NT2/D1 (cell line): Measurements from ENCODE around the gene DYRK1A.
"Not testable (repeated sequence)": the region's sequence is repeated elsewhere in the genome, so short reads cannot be mapped to it uniquely, and the experiment has no call there.

Experiments
- DNase-seq: peaks from one replicate; pipeline ENCODE4 v3.0.0-alpha.2; 2011; ENCODE audit warnings: low read depth, low spot score
- H3K27me3 ChIP-seq: 2 replicates; pipeline ENCODE4 v1.6.0; 2011; ENCODE audit warnings: mild to moderate bottlenecking; ENCODE audit not compliant: insufficient read length, insufficient read depth
- H3K36me3 ChIP-seq: 2 replicates; pipeline ENCODE4 v1.6.1; 2011; ENCODE audit warnings: mild to moderate bottlenecking, low read length, mixed read lengths; ENCODE audit not compliant: insufficient read depth, insufficient read length
- H3K4me1 ChIP-seq: 2 replicates; pipeline ENCODE4 v1.5.1; 2011; ENCODE audit not compliant: insufficient read depth, insufficient read length
- H3K4me3 ChIP-seq: 2 replicates; pipeline ENCODE4 v1.5.1; 2011; ENCODE audit warnings: low read depth; ENCODE audit not compliant: insufficient read length
- H3K9ac ChIP-seq: 2 replicates; pipeline ENCODE4 v1.6.0; 2011; ENCODE audit warnings: low read depth; ENCODE audit not compliant: insufficient read length
- H3K9me3 ChIP-seq: 2 replicates; pipeline ENCODE4 v1.5.1; 2011; ENCODE audit warnings: mild to moderate bottlenecking, low read length; ENCODE audit not compliant: insufficient read depth
- SUZ12 ChIP-seq: IDR thresholded peaks from 2 replicates; pipeline ENCODE4 v1.6.1; 2011; ENCODE audit not compliant: insufficient read length, insufficient read depth; ENCODE audit errors: extremely low read depth
- YY1 ChIP-seq: IDR thresholded peaks from 2 replicates; pipeline ENCODE4 v1.6.1; 2011; ENCODE audit not compliant: insufficient read length, insufficient read depth
- ZNF274 ChIP-seq: IDR thresholded peaks from 2 replicates; pipeline ENCODE4 v1.6.1; 2011; ENCODE audit warnings: mild to moderate bottlenecking, low read depth, low read length

The DYRK1A gene

GRCh38 chr21:37536616-37537278, 170.2 kb downstream of the DYRK1A start:
- no peaks in the 10 kb centered on the region for H3K27me3 ChIP-seq
- TF ChIP-seq SUZ12 (no peak), YY1 (no peak), ZNF274 (no peak)
- DNase-seq, result peak; percentile 32
- peaks cover 7% of the 10 kb centered on the region for H3K4me1 ChIP-seq
- H3K4me3 ChIP-seq, result no peak overlapping the region
- H3K9me3 ChIP-seq, result peaks cover 32% of the 10 kb centered on the region
- H3K9ac ChIP-seq, result no peak overlapping the region
- H3K36me3 ChIP-seq, result no peaks in the 10 kb centered on the region

- no peak for DNase-seq
- Histone ChIP-seq H3K27me3 (no peaks in the 10 kb centered on the region), H3K9ac (no peak overlapping the region)
Observed at GRCh38 chr21:37537391-37537996, 170.9 kb downstream of the DYRK1A start.

GRCh38 chr21:37538971-37539590, 172.5 kb downstream of the DYRK1A start:
- Histone ChIP-seq H3K4me3 (no peak overlapping the region), H3K36me3 (no peaks in the 10 kb centered on the region), H3K9me3 (peaks cover 45% of the 10 kb centered on the region), H3K9ac (no peak overlapping the region), H3K4me1 (no peaks in the 10 kb centered on the region), H3K27me3 (no peaks in the 10 kb centered on the region)
- no peak for DNase-seq
- TF ChIP-seq YY1, result no peak
- TF ChIP-seq SUZ12, result no peak

More at GRCh38 chr21:37537391-37537996, 170.9 kb downstream of the DYRK1A start:
- Histone ChIP-seq H3K36me3 (no peaks in the 10 kb centered on the region), H3K4me3 (no peak overlapping the region), H3K9me3 (peaks cover 40% of the 10 kb centered on the region), H3K4me1 (peaks cover 7% of the 10 kb centered on the region)
- TF ChIP-seq SUZ12 (no peak), YY1 (no peak), ZNF274 (no peak)

- H3K36me3 ChIP-seq, H3K4me1 ChIP-seq, H3K9ac ChIP-seq, H3K27me3 ChIP-seq, DNase-seq, H3K4me3 ChIP-seq: not testable (repeated sequence)
- peaks cover 27% of the 10 kb centered on the region for H3K9me3 ChIP-seq
Observed at GRCh38 chr21:37541128-37541527, 174.6 kb downstream of the DYRK1A start.

DNA sequence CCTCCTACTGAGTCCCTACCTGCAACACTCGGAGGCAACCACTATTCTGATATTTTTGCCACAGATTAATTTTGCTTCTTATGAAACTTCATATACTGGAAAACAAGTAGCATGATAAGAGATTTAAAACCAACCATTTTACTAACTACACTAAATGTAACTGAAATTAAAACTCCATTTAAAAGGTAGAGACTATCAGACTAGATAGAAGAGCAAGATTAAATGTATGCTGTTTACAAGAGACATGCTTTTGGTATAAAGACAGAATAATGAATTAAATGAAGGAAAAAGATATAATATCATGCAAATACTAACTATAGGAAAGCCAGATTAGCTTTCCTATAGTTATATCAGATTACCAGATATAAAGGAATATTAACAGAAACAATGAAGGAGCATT, 175.9 kb downstream of the DYRK1A start:
- TF ChIP-seq SUZ12, result no peak
- no peak for TF ChIP-seq YY1
- TF ChIP-seq ZNF274, result no peak
- DNase-seq, result no peak
- Histone ChIP-seq H3K4me3 (no peak overlapping the region), H3K36me3 (no peaks in the 10 kb centered on the region), H3K27me3 (no peaks in the 10 kb centered on the region), H3K9me3 (peaks cover 13% of the 10 kb centered on the region), H3K9ac (no peak overlapping the region), H3K4me1 (no peaks in the 10 kb centered on the region)

- no peak for DNase-seq
- Histone ChIP-seq H3K9ac (no peak overlapping the region), H3K36me3 (no peaks in the 10 kb centered on the region), H3K4me1 (no peaks in the 10 kb centered on the region), H3K27me3 (no peaks in the 10 kb centered on the region), H3K4me3 (no peak overlapping the region), H3K9me3 (peaks cover 13% of the 10 kb centered on the region; the same call in 1 of the 2 replicates)
- TF ChIP-seq ZNF274 (no peak), YY1 (no peak), SUZ12 (no peak)
Observed at GRCh38 chr21:37546299-37546908, 179.8 kb downstream of the DYRK1A start.

GRCh38 chr21:37546949-37547614, 180.5 kb downstream of the DYRK1A start:
- H3K4me1 ChIP-seq, result no peaks in the 10 kb centered on the region
- no peak for DNase-seq
- H3K27me3 ChIP-seq, result no peaks in the 10 kb centered on the region
- no peak overlapping the region for H3K9ac ChIP-seq
- H3K36me3 ChIP-seq, result no peaks in the 10 kb centered on the region
- no peak for TF ChIP-seq ZNF274
- TF ChIP-seq YY1, result no peak
- H3K4me3 ChIP-seq, result no peak overlapping the region
- H3K9me3 ChIP-seq, result peaks cover 9% of the 10 kb centered on the region; the same call in 1 of the 2 replicates
